K562 (cell line): ENCODE results near the gene FBXW11. TPM values are rescaled to one million over a fixed set of nuclear protein-coding genes. Genes with fewer than 3 reads are reported as not detected.

Experiments used
- ATAC-seq: fragments of 200-7000 bp; cut with Tn5 transposase; 3 replicates; pipeline ENCODE4 v1.9.1; 2020; ENCODE audit warnings: moderate library complexity
- BruUV-seq: library from RNA; stranded (reverse); fragments of 400-500 nt; replicated peaks from 2 replicates; lab custom pipeline; 2021; lab: Mats Ljungman, UMichigan
- CTCF ChIA-PET: fragments of 300-600 bp; formaldehyde crosslinking; extraction: SDS; loops from one replicate; lab custom pipeline; 2021; ENCODE audit warnings: low intra/inter-chr PET ratio; lab: Yijun Ruan, JAX
- POLR2A ChIA-PET: fragments of 300-600, 350-650 bp; sonication (Branson Sonifier 250); formaldehyde crosslinking; extraction: SDS; loops from one replicate; lab custom pipeline; 2021; ENCODE audit warnings: antibody characterized with exemption, inconsistent platforms; lab: Yijun Ruan, JAX
- DNase-seq, 4 experiments: peaks; one replicate each; pipeline versions ENCODE4 v3.0.0 to v3.0.0-alpha.2; 2011 to 2018; ENCODE audit warnings: low spot score in 3 of 4, mixed read lengths in 3 of 4; ENCODE audit errors: extremely low read depth in 1 of 4
- FAIRE-seq: peaks from 2 replicates; lab custom pipeline; 2011; peaks lifted over from hg19 to GRCh38; lab: Jason Lieb, UNC
- H2AFZ ChIP-seq: 2 replicates; pipeline ENCODE4 v1.6.0; 2011; ENCODE audit warnings: low read depth, low read length, control low read depth, inconsistent platforms
- H3K27ac ChIP-seq: fragments of 200-600 bp; 3 replicates; pipeline ENCODE4 v1.8.0; 2011; ENCODE audit warnings: low read depth, mild to moderate bottlenecking, control low read depth, inconsistent platforms, low read length, moderate library complexity, mixed read lengths; ENCODE audit errors: extremely low read depth
- H3K27me3 ChIP-seq, 2 experiments: fragments of 300-600 bp in 1 of 2; 2 replicates in 1 of 2; 3 replicates in 1 of 2; pipeline versions ENCODE4 v1.6.0 to v1.8.0; 2011; ENCODE audit warnings: inconsistent platforms in 2 of 2, low read length in 2 of 2, mild to moderate bottlenecking in 1 of 2, mixed read lengths in 1 of 2, moderate library complexity in 1 of 2; ENCODE audit not compliant: control insufficient read depth in 2 of 2, insufficient read depth in 2 of 2
- H3K36me3 ChIP-seq: fragments of 300-600 bp; 3 replicates; pipeline ENCODE4 v1.8.0; 2011; ENCODE audit warnings: mild to moderate bottlenecking, low read length, inconsistent platforms; ENCODE audit not compliant: control insufficient read depth, insufficient read depth
- H3K4me1 ChIP-seq, 2 experiments: fragments of 200-600 bp in 1 of 2; replicated peaks in 1 of 2; 2 replicates in 1 of 2; 3 replicates in 1 of 2; pipeline versions ENCODE4 v1.5.1 to v1.8.0; 2011; ENCODE audit warnings: inconsistent platforms in 2 of 2, low read length in 2 of 2, mild to moderate bottlenecking in 1 of 2, mixed read lengths in 1 of 2, moderate library complexity in 1 of 2; ENCODE audit not compliant: control insufficient read depth in 2 of 2, insufficient read depth in 2 of 2
- H3K4me2 ChIP-seq: 2 replicates; pipeline ENCODE4 v1.6.1; 2011; ENCODE audit warnings: low read length, control low read depth, inconsistent platforms, mixed read lengths; ENCODE audit not compliant: insufficient read depth
- H3K4me3 ChIP-seq: fragments of 200-600 bp; sonication (generic), shearing (Covaris generic); 2 replicates; pipeline ENCODE4 v1.5.1; 2016; ENCODE audit warnings: control low read depth, inconsistent platforms
- H3K79me2 ChIP-seq: fragments of 200-600 bp; 3 replicates; pipeline ENCODE4 v1.8.0; 2011; ENCODE audit warnings: low read length, inconsistent platforms; ENCODE audit not compliant: control insufficient read depth, insufficient read depth
- H3K9ac ChIP-seq, 2 experiments: 2 replicates each; pipeline versions ENCODE4 v1.6.0 to v1.6.1; 2011; ENCODE audit warnings: low read depth in 2 of 2, low read length in 2 of 2, control low read depth in 1 of 2, inconsistent platforms in 1 of 2, mild to moderate bottlenecking in 1 of 2, mixed read lengths in 1 of 2; ENCODE audit not compliant: insufficient read depth in 1 of 2
- H3K9me1 ChIP-seq: one replicate; pipeline ENCODE4 v1.6.0; 2011; ENCODE audit warnings: inconsistent platforms, mild to moderate bottlenecking, low read length, moderate library complexity; ENCODE audit not compliant: control insufficient read depth, insufficient read depth
- H3K9me3 ChIP-seq: replicated peaks from 2 replicates; pipeline ENCODE4 v1.5.1; 2011; ENCODE audit warnings: low read depth, low read length, inconsistent platforms; ENCODE audit not compliant: control insufficient read depth, insufficient read depth
- H4K20me1 ChIP-seq: replicated peaks from 2 replicates; pipeline ENCODE4 v1.6.1; 2011; ENCODE audit warnings: low read length, inconsistent platforms, mixed read lengths; ENCODE audit not compliant: control insufficient read depth, insufficient read depth
- FOXM1 ChIP-seq, 2 experiments: fragments of 450-650 bp in 1 of 2; sonication (generic) in 1 of 2; formaldehyde crosslinking in 1 of 2; IDR thresholded peaks; 2 replicates each; pipeline versions ENCODE4 v1.6.1 to v1.9.0; 2017 to 2022; ENCODE audit warnings: low read depth in 2 of 2, mild to moderate bottlenecking in 2 of 2, missing genetic modification reagents in 1 of 2, moderate library complexity in 1 of 2
- JUNB ChIP-seq: fragments of 450-650 bp; formaldehyde crosslinking; conservative IDR thresholded peaks from 2 replicates; pipeline ENCODE4 v1.4.0; 2020; ENCODE audit warnings: mild to moderate bottlenecking
- PHB ChIP-seq: fragments of 250-450 bp; sonication (Bioruptor Pico); IDR thresholded peaks from 2 replicates; pipeline ENCODE4 v1.5.0; 2021
- POLR2AphosphoS5 ChIP-seq: IDR thresholded peaks from 2 replicates; pipeline ENCODE4 v1.6.1; 2011; ENCODE audit warnings: mild to moderate bottlenecking, low read depth, low read length, moderate library complexity; ENCODE audit not compliant: control insufficient read depth, insufficient read depth
- PTTG1 ChIP-seq: fragments of 450-650 bp; IDR thresholded peaks from 2 replicates; pipeline ENCODE4 v1.6.1; 2016; ENCODE audit warnings: low read depth, mild to moderate bottlenecking, missing genetic modification characterization, missing compliant biosample characterization
- ZKSCAN8 ChIP-seq: fragments of 200-800 bp; sonication (Bioruptor generic); IDR thresholded peaks from 2 replicates; pipeline ENCODE4 v1.6.1; 2016; ENCODE audit warnings: missing genetic modification characterization, missing compliant biosample characterization
- ZNF41 ChIP-seq: fragments of 250-450 bp; sonication (Bioruptor Pico); conservative IDR thresholded peaks from 2 replicates; pipeline ENCODE4 v1.4.0; 2020; ENCODE audit warnings: mild to moderate bottlenecking
- ZNF778 ChIP-seq: fragments of 450-650 bp; formaldehyde crosslinking; IDR thresholded peaks from 2 replicates; pipeline ENCODE4 v1.4.0; 2020; ENCODE audit warnings: mild to moderate bottlenecking, moderate library complexity
- WGBS: fragments of 100-300 bp; shearing (Covaris generic); methylation state at CpG from one replicate; pipeline ENCODE4 v1.1.6; 2016; ENCODE audit warnings: low coverage, mixed read lengths; ENCODE audit not compliant: insufficient coverage; ENCODE audit errors: missing lambda C conversion rate; 5-methylcytosine and 5-hydroxymethylcytosine counted together
- in situ Hi-C: fragments of 300-500 bp; cut with MboI; formaldehyde crosslinking; loops from 4 replicates; pipeline ENCODE4 v1.15.0; 2018; ENCODE audit warnings: inconsistent platforms, mixed read lengths
- intact Hi-C: fragments of 100-400 bp; cut with micrococcal nuclease; formaldehyde crosslinking; loops from 2 replicates; pipeline ENCODE4 v1.14.2; 2022
- polyA plus RNA-seq, 8 experiments: library from polyadenylated mRNA; depleted of rRNA in 4 of 8; stranded (reverse) in 5 of 8; unstranded in 3 of 8; fragments of >200 nt; fragmentation: Nextera tagmentation in 2 of 8; fragmentation: Illumina TruSeq in 1 of 8; extraction: Ambion mirVana in 2 of 8; extraction: Trizol in 1 of 8; gene quantifications; 2 replicates each; pipeline versions ENCODE4 v1.2.1 to v1.2.3, GENCODE V29; 2011 to 2014; ENCODE audit warnings: inconsistent platforms in 1 of 8, missing spikeins in 1 of 8
- total RNA-seq, 7 experiments: library from RNA; depleted of rRNA in 6 of 7; stranded (reverse); fragments of >200 nt in 6 of 7; fragmentation: Illumina TruSeq in 2 of 7; extraction: Trizol in 2 of 7; gene quantifications; 2 replicates each; pipeline versions ENCODE4 v1.2.1 to v1.2.3, GENCODE V29; 2011 to 2021; ENCODE audit warnings: low replicate concordance in 1 of 7
- TF ChIP-seq, protein P1 (sequence below): fragments of 250-450 bp; sonication (Bioruptor Pico); IDR thresholded peaks from 2 replicates; pipeline ENCODE4 v1.8.0; 2021; ENCODE audit warnings: mild to moderate bottlenecking, moderate library complexity
- TF ChIP-seq, protein P2 (sequence below): sonication (generic); formaldehyde crosslinking; IDR thresholded peaks from 2 replicates; pipeline ENCODE4 v1.8.0; 2022; ENCODE audit warnings: mild to moderate bottlenecking, missing genetic modification reagents
- TF ChIP-seq, protein P3 (sequence below): fragments of 250-450 bp; sonication (Bioruptor Pico); IDR thresholded peaks from 2 replicates; pipeline ENCODE4 v1.5.1; 2021; ENCODE audit warnings: mild to moderate bottlenecking
- TF ChIP-seq, protein P4 (sequence below): sonication (generic); formaldehyde crosslinking; IDR thresholded peaks from 2 replicates; pipeline ENCODE4 v1.8.1; 2023; ENCODE audit warnings: mild to moderate bottlenecking, missing genetic modification reagents

Gene FBXW11
- total and polyA plus RNA-seq, 9 of the 15 experiments (the other 6 are each of a cell fraction or from before 2014, with no cell fraction given): 3.0 to 28.6 (median 23.6) TPM

DNA sequence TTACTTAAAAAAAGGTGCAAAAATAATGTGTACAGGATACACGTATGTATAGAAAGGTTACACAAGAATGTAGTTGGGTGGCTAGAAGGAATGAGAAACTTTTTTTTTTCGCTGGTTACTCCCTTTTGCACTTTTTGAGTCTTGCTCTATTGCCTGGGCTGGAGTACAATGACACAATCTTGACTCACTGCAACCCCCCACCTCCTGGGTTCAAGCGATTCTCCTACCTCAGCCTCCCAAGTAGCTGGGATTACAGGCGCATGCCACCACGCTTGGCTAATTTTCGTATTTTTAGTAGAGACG is 15.8 kb downstream of the FBXW11 start:
- Histone ChIP-seq H3K4me2 (no peak overlapping the region), H3K4me3 (no peak overlapping the region), H3K27me3 (no peaks in the 10 kb centered on the region), H4K20me1 (peaks cover 4% of the 10 kb centered on the region; the same call in 1 of the 2 replicates), H3K9ac (no peak overlapping the region), H3K36me3 (peaks cover 7% of the 10 kb centered on the region; the same call in 2 of the 3 replicates), H3K4me1 (peaks cover 5 to 6% of the 10 kb centered on the region in 2 experiments; a peak in 3 of 5 replicates), H3K79me2 (peaks cover 33% of the 10 kb centered on the region), H2AFZ (no peak overlapping the region), H3K9me3 (no peaks in the 10 kb centered on the region), H3K27ac (no peak overlapping the region), H3K9me1 (no peaks in the 10 kb centered on the region)
- no peak for DNase-seq
- WGBS: 92% methylated on average over 7 of the region's 7 CpGs
- no peak for TF ChIP-seq JUNB (CRISPR knock-in tag)
- no peak for TF ChIP-seq ZNF41 (CRISPR knock-in tag)
- TF ChIP-seq, protein P1, sequence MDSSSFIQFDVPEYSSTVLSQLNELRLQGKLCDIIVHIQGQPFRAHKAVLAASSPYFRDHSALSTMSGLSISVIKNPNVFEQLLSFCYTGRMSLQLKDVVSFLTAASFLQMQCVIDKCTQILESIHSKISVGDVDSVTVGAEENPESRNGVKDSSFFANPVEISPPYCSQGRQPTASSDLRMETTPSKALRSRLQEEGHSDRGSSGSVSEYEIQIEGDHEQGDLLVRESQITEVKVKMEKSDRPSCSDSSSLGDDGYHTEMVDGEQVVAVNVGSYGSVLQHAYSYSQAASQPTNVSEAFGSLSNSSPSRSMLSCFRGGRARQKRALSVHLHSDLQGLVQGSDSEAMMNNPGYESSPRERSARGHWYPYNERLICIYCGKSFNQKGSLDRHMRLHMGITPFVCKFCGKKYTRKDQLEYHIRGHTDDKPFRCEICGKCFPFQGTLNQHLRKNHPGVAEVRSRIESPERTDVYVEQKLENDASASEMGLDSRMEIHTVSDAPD: no peak
- TF ChIP-seq, protein P2, sequence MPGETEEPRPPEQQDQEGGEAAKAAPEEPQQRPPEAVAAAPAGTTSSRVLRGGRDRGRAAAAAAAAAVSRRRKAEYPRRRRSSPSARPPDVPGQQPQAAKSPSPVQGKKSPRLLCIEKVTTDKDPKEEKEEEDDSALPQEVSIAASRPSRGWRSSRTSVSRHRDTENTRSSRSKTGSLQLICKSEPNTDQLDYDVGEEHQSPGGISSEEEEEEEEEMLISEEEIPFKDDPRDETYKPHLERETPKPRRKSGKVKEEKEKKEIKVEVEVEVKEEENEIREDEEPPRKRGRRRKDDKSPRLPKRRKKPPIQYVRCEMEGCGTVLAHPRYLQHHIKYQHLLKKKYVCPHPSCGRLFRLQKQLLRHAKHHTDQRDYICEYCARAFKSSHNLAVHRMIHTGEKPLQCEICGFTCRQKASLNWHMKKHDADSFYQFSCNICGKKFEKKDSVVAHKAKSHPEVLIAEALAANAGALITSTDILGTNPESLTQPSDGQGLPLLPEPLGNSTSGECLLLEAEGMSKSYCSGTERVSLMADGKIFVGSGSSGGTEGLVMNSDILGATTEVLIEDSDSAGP (CRISPR knock-in tag): no peak
- TF ChIP-seq FOXM1 (IDR thresholded peaks at IDR 0.05; ENCODE audit: low read depth): no peak
- no peak for TF ChIP-seq FOXM1 (CRISPR knock-in tag; IDR thresholded peaks at IDR 0.05; ENCODE audit: low read depth)
- TF ChIP-seq, protein P3, sequence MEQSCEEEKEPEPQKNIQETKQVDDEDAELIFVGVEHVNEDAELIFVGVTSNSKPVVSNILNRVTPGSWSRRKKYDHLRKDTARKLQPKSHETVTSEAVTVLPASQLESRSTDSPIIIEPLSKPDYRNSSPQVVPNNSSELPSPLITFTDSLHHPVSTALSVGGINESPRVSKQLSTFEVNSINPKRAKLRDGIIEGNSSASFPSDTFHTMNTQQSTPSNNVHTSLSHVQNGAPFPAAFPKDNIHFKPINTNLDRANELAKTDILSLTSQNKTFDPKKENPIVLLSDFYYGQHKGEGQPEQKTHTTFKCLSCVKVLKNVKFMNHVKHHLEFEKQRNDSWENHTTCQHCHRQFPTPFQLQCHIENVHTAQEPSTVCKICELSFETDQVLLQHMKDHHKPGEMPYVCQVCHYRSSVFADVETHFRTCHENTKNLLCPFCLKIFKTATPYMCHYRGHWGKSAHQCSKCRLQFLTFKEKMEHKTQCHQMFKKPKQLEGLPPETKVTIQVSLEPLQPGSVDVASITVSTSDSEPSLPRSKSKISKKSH (CRISPR knock-in tag): no peak
- no peak for TF ChIP-seq PTTG1 (tag)
- TF ChIP-seq POLR2AphosphoS5: no peak
- no peak for TF ChIP-seq PHB
- TF ChIP-seq ZNF778: no peak
- TF ChIP-seq ZKSCAN8: no peak
- TF ChIP-seq, protein P4, sequence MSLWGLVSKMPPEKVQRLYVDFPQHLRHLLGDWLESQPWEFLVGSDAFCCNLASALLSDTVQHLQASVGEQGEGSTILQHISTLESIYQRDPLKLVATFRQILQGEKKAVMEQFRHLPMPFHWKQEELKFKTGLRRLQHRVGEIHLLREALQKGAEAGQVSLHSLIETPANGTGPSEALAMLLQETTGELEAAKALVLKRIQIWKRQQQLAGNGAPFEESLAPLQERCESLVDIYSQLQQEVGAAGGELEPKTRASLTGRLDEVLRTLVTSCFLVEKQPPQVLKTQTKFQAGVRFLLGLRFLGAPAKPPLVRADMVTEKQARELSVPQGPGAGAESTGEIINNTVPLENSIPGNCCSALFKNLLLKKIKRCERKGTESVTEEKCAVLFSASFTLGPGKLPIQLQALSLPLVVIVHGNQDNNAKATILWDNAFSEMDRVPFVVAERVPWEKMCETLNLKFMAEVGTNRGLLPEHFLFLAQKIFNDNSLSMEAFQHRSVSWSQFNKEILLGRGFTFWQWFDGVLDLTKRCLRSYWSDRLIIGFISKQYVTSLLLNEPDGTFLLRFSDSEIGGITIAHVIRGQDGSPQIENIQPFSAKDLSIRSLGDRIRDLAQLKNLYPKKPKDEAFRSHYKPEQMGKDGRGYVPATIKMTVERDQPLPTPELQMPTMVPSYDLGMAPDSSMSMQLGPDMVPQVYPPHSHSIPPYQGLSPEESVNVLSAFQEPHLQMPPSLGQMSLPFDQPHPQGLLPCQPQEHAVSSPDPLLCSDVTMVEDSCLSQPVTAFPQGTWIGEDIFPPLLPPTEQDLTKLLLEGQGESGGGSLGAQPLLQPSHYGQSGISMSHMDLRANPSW: no peak
- ChIA-PET POLR2A (interaction anchor here (0.7 kb wide), 2 partner anchors 28 to 319 kb away, joined by 3 read pairs; no protein-coding TSS in a partner anchor), CTCF (no interaction called here)
- in situ Hi-C loops: no loop called here
- no TSS peak for BruUV-seq
- no peak for FAIRE-seq
- intact Hi-C loops: no loop called here
- no peak for ATAC-seq
